NT2/D1 (cell line): ENCODE measurements around the gene SLC12A5.

ENCODE experiments used
- DNase-seq: peaks from one replicate; pipeline ENCODE4 v3.0.0-alpha.2; 2011; ENCODE audit warnings: low read depth, low spot score
- H3K27me3 ChIP-seq: 2 replicates; pipeline ENCODE4 v1.6.0; 2011; ENCODE audit warnings: mild to moderate bottlenecking; ENCODE audit not compliant: insufficient read length, insufficient read depth
- H3K36me3 ChIP-seq: 2 replicates; pipeline ENCODE4 v1.6.1; 2011; ENCODE audit warnings: mild to moderate bottlenecking, low read length, mixed read lengths; ENCODE audit not compliant: insufficient read depth, insufficient read length
- H3K4me1 ChIP-seq: 2 replicates; pipeline ENCODE4 v1.5.1; 2011; ENCODE audit not compliant: insufficient read depth, insufficient read length
- H3K4me3 ChIP-seq: 2 replicates; pipeline ENCODE4 v1.5.1; 2011; ENCODE audit warnings: low read depth; ENCODE audit not compliant: insufficient read length
- H3K9ac ChIP-seq: 2 replicates; pipeline ENCODE4 v1.6.0; 2011; ENCODE audit warnings: low read depth; ENCODE audit not compliant: insufficient read length
- H3K9me3 ChIP-seq: 2 replicates; pipeline ENCODE4 v1.5.1; 2011; ENCODE audit warnings: mild to moderate bottlenecking, low read length; ENCODE audit not compliant: insufficient read depth
- SUZ12 ChIP-seq: IDR thresholded peaks from 2 replicates; pipeline ENCODE4 v1.6.1; 2011; ENCODE audit not compliant: insufficient read length, insufficient read depth; ENCODE audit errors: extremely low read depth
- YY1 ChIP-seq: IDR thresholded peaks from 2 replicates; pipeline ENCODE4 v1.6.1; 2011; ENCODE audit not compliant: insufficient read length, insufficient read depth
- ZNF274 ChIP-seq: IDR thresholded peaks from 2 replicates; pipeline ENCODE4 v1.6.1; 2011; ENCODE audit warnings: mild to moderate bottlenecking, low read depth, low read length

SLC12A5 gene

DNA sequence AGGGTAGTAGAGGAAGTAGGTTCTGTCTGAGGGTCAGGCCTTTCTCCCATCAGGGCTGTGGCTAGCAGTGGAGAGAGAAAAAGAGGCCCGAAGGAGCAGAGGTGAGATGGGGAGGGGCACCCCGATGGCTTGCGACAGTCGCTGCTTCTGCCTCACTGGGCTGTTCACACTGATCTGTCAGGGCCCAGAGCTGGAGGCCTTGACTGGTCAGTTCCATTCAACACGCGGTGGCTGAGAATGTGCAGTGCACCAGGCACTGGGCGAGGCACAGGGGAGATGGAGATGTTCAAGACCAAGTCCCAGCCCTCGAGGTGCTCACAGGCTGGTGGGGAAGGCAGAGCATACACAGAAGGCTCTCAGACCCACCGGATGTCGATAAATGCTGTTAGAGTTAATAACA lies 21.4 kb downstream of the SLC12A5 start:
- no peak overlapping the region for H3K9ac ChIP-seq
- no peaks in the 10 kb centered on the region for H3K36me3 ChIP-seq
- no peak for DNase-seq
- TF ChIP-seq SUZ12: no peak
- TF ChIP-seq ZNF274: no peak
- no peak for TF ChIP-seq YY1
- no peak overlapping the region for H3K4me3 ChIP-seq
- no peaks in the 10 kb centered on the region for H3K4me1 ChIP-seq
- no peaks in the 10 kb centered on the region for H3K9me3 ChIP-seq
- peaks cover 26% of the 10 kb centered on the region for H3K27me3 ChIP-seq

DNA sequence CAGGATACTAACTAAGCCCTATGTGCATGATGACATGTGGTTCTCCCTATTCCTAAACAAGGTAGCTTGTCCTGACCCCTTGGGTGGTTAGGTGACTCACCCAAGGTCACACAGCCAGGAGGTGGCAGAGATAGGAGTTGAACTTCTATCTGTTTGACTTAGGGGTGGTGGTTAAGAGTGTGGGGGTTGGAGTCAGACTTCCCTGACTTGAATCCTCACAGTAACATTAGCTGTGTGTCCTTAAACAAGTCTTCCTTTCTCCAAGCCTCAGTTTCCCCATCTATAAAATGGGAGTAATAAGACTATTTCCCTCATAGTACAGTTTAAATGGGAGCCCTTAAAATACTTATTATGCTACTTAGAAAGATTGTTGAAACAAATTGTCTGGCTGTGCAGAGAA lies 21.9 kb downstream of the SLC12A5 start:
- TF ChIP-seq ZNF274 (no peak), SUZ12 (no peak), YY1 (no peak)
- H3K4me1 ChIP-seq: no peaks in the 10 kb centered on the region
- H3K27me3 ChIP-seq: peaks cover 29% of the 10 kb centered on the region
- H3K4me3 ChIP-seq: no peak overlapping the region
- H3K36me3 ChIP-seq: no peaks in the 10 kb centered on the region
- no peak for DNase-seq
- no peak overlapping the region for H3K9ac ChIP-seq
- H3K9me3 ChIP-seq: no peaks in the 10 kb centered on the region

DNA sequence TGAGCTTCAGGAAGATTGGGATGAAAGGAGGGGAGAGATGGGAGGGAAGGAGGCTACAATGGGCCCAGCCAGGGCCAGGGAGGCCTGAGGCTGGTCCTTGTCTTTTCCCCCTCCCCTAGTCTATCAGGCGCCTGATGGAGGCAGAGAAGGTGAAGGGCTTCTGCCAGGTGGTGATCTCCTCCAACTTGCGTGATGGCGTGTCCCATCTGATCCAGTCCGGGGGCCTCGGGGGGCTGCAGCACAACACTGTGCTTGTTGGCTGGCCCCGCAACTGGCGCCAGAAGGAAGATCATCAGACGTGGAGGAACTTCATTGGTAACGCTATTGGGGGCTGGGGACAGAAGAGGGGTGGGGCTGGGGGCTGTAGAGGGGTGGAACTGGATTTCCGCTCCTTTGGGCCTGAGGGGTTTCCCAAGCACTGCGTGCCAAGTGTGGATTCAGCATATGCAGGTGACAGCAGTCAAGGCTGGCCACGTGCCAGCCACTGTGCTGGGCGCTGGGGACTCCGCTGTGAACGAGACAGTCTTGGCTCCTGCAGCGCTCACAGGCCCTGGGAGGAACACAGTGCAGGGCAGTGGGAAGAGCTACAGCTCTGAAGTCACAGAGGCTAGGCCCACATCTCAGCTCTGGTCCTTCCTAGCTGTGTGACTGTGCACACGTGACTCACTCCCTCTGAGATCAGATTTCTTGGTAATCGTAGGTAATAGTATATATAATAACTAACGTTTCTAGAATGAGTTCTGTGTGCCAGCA lies 22.7 kb downstream of the SLC12A5 start:
- H3K27me3 ChIP-seq: peaks cover 38% of the 10 kb centered on the region
- DNase-seq: no peak

DNA sequence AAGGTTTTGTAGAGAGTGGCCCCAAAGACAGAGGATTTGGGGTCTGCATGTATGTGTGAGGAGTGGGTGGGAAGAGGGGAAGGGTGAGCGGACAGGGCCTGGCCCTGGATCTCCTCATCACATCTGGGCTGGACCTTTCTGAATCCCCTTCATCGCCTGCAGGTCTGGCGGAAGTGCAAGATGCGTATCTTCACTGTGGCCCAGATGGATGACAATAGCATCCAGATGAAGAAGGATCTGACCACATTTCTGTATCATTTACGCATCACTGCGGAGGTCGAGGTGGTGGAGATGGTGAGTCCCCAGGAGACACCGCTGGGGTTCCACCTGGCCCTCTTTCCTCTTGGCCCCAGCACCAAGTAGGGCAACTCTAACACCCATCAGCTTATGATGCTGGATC lies 24.4 kb downstream of the SLC12A5 start:
- Histone ChIP-seq H3K4me3 (no peak overlapping the region), H3K36me3 (no peaks in the 10 kb centered on the region), H3K4me1 (no peaks in the 10 kb centered on the region), H3K9ac (no peak overlapping the region), H3K27me3 (peaks cover 54% of the 10 kb centered on the region), H3K9me3 (no peaks in the 10 kb centered on the region)
- TF ChIP-seq ZNF274: no peak
- no peak for TF ChIP-seq YY1
- no peak for TF ChIP-seq SUZ12
- DNase-seq: no peak

More for the DNA sequence above, 22.7 kb downstream of the SLC12A5 start:
- Histone ChIP-seq H3K36me3 (no peaks in the 10 kb centered on the region), H3K4me3 (no peak overlapping the region), H3K4me1 (no peaks in the 10 kb centered on the region), H3K9ac (no peak overlapping the region), H3K9me3 (no peaks in the 10 kb centered on the region)
- TF ChIP-seq SUZ12: no peak
- no peak for TF ChIP-seq ZNF274
- TF ChIP-seq YY1: no peak

DNA sequence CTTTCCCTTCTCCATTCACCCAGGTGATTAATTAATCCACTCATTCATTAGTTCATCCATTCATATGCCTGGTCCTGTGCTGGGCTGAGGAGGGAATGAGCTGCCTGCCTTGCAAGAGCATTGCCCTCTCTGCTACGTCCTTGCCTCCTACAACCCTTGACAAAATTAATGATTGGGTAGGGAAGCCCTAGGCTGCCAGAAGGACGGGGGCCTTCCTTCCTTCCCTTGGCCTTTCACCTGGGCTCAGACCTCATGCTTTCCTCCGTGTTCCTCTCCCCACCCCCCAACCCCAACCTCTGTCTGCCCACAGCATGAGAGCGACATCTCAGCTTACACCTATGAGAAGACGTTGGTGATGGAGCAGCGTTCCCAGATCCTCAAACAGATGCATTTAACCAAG lies 25.6 kb downstream of the SLC12A5 start:
- TF ChIP-seq ZNF274 (no peak), YY1 (no peak), SUZ12 (no peak)
- Histone ChIP-seq H3K4me1 (peaks cover 8% of the 10 kb centered on the region), H3K4me3 (no peak overlapping the region), H3K27me3 (peaks cover 60% of the 10 kb centered on the region), H3K9ac (no peak overlapping the region), H3K36me3 (no peaks in the 10 kb centered on the region), H3K9me3 (no peaks in the 10 kb centered on the region)
- DNase-seq: no peak

DNA sequence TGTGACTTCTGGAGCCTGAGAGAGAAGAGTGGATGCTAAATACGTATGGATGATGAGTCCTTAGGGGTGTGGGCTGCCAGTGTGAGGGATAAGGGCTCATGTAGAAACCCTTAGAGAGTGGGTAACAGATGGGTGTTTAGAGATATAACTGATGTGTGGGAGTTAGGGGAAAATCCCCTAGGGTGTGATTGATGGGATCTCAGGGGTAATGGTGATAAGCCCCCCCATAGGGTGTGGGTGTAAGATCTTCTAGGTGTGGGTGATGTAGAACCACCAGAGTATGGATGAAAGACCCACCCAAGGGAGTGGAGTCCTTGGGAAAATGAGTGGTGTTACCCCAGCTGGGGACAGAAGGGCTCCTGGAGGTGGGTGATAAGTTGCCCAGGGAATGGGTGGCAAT lies 26.3 kb downstream of the SLC12A5 start:
- Histone ChIP-seq H3K9me3 (no peaks in the 10 kb centered on the region), H3K36me3 (peaks cover 3% of the 10 kb centered on the region), H3K4me1 (peaks cover 8% of the 10 kb centered on the region), H3K9ac (no peak overlapping the region), H3K4me3 (no peak overlapping the region), H3K27me3 (peaks cover 60% of the 10 kb centered on the region)
- no peak for DNase-seq
- TF ChIP-seq ZNF274 (no peak), YY1 (no peak), SUZ12 (no peak)

DNA sequence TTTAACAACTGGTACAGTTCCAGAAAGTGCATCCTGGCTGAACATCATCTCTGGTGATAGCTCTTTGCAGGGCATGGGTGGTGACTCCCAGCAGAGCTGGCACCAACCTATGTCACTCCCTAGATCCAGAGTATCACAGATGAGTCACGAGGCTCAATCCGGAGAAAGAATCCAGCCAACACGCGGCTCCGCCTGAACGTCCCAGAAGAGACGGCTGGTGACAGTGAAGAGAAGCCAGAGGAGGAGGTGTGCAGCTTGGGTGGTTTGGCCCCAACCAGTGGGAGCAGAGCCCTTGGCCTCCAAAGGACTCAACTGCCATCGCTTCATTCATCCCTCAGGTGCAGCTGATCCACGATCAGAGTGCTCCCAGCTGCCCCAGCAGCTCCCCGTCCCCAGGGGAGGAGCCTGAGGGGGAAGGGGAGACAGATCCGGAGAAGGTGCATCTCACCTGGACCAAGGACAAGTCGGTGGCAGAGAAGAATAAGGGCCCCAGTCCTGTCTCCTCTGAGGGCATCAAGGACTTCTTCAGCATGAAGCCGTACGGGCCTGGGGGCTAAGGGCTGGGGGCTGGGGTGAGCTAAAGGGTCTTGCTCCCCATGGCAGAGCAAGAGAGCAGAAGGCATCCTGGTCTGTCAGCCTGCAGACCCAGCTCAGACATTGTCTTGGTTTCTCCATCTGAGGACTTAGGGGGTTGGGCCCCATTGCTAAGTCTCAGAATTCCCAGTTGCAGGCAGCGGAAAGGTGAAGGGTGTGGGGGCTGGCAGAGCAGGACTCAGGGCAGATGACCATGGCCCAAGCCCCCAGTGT lies 27.2 kb downstream of the SLC12A5 start:
- H3K9ac ChIP-seq: no peak overlapping the region
- DNase-seq: no peak
- peaks cover 60% of the 10 kb centered on the region for H3K27me3 ChIP-seq
- H3K9me3 ChIP-seq: no peaks in the 10 kb centered on the region
- H3K4me1 ChIP-seq: peaks cover 8% of the 10 kb centered on the region
- no peak for TF ChIP-seq ZNF274
- no peak for TF ChIP-seq YY1
- TF ChIP-seq SUZ12: no peak
- peaks cover 13% of the 10 kb centered on the region for H3K36me3 ChIP-seq
- no peak overlapping the region for H3K4me3 ChIP-seq
